HTERT RPE-1 (cell line): ENCODE measurements around the gene PRODH.
"Not testable (repeated sequence)": the region's sequence is repeated elsewhere in the genome, so short reads cannot be mapped to it uniquely, and the experiment has no call there.

Source experiments
- in situ Hi-C: fragments of 300-500 bp; cut with MboI; formaldehyde crosslinking; loops from 4 replicates; pipeline ENCODE4 v1.14.3; 2020; ENCODE audit warnings: low sequenced_read_pairs

The PRODH gene

GRCh38 chr22:18935889-18936529, at the start of gene PRODH:
Gene PRODH, minus strand, starts transcription at chr22:18936293. Its CDS starts 6 bp downstream, at chr22:18936287.
- in situ Hi-C loops: no loop called here

- in situ Hi-C loops: no loop called here
Measured at GRCh38 chr22:18985780-18986179, 49.7 kb upstream of the PRODH start.

GRCh38 chr22:18984564-18984963, 48.5 kb upstream of the PRODH start:
- in situ Hi-C loops: no loop called here

- in situ Hi-C loops: no loop called here
Measured at GRCh38 chr22:18983120-18983651, 47.1 kb upstream of the PRODH start.

GRCh38 chr22:18980829-18981228, 44.7 kb upstream of the PRODH start:
- in situ Hi-C loops: no loop called here

- in situ Hi-C loops: no loop called here
Measured at GRCh38 chr22:18979957-18980356, 43.9 kb upstream of the PRODH start.

- in situ Hi-C loops: no loop called here
Measured at GRCh38 chr22:18978506-18978905, 42.4 kb upstream of the PRODH start.

GRCh38 chr22:18977824-18978425, 41.8 kb upstream of the PRODH start:
- in situ Hi-C loops: no loop called here

GRCh38 chr22:18976197-18976751, 40.2 kb upstream of the PRODH start:
- in situ Hi-C loops: no loop called here

- in situ Hi-C loops: no loop called here
Measured at GRCh38 chr22:18975434-18976196, 39.5 kb upstream of the PRODH start.

- in situ Hi-C loops: no loop called here
Measured at GRCh38 chr22:18974477-18975180, 38.5 kb upstream of the PRODH start.

GRCh38 chr22:18973264-18974031, 37.4 kb upstream of the PRODH start:
- in situ Hi-C loops: no loop called here

- in situ Hi-C loops: not testable (repeated sequence)
Measured at GRCh38 chr22:18972591-18972990, 36.5 kb upstream of the PRODH start.

GRCh38 chr22:18972029-18972428, 35.9 kb upstream of the PRODH start:
- in situ Hi-C loops: not testable (repeated sequence)

- in situ Hi-C loops: no loop called here
Measured at GRCh38 chr22:18971321-18971751, 35.2 kb upstream of the PRODH start.

- in situ Hi-C loops: no loop called here
Measured at GRCh38 chr22:18970948-18971315, 34.8 kb upstream of the PRODH start.

GRCh38 chr22:18970176-18970947, 34.3 kb upstream of the PRODH start:
- in situ Hi-C loops: no loop called here

- in situ Hi-C loops: not testable (repeated sequence)
Measured at GRCh38 chr22:18969158-18969942, 33.3 kb upstream of the PRODH start.
